ENCODE data around the gene ANKRD2.

DNA sequence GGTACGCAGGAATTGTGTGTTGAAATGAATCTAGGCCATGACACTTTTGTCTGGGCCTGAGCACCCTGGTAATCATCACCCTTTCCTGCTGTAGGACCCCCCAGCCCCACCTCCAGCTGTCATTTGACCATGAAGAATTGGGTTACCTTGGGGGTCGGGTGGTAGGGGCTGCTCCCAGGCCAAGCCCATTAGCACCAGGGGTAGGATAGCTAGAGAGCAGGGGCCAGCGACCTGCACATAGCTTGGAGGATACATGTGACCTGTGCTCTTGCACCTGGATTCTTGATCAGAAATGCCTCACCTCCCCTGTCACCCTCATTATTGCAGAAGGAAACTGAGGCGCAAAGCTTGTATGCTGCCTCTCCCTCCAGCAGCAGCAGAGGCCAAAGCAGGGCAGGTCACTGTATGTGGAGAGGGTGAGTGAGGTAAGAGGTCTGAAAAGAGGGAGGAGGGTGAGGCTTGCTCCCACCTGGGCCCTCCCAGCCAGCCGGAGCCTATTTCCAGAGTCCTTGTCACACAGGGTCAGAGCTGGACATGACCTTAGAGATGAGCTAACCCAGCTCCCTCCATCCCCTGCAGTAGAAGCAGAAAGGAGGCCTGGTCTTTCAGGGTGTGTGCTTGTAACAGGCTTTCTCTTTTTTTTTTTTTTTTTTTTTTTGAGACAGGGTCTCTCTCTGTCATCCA lies 35.3 kb upstream of the ANKRD2 start:
- TF ChIP-seq, protein P1, sequence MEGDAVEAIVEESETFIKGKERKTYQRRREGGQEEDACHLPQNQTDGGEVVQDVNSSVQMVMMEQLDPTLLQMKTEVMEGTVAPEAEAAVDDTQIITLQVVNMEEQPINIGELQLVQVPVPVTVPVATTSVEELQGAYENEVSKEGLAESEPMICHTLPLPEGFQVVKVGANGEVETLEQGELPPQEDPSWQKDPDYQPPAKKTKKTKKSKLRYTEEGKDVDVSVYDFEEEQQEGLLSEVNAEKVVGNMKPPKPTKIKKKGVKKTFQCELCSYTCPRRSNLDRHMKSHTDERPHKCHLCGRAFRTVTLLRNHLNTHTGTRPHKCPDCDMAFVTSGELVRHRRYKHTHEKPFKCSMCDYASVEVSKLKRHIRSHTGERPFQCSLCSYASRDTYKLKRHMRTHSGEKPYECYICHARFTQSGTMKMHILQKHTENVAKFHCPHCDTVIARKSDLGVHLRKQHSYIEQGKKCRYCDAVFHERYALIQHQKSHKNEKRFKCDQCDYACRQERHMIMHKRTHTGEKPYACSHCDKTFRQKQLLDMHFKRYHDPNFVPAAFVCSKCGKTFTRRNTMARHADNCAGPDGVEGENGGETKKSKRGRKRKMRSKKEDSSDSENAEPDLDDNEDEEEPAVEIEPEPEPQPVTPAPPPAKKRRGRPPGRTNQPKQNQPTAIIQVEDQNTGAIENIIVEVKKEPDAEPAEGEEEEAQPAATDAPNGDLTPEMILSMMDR (IDR thresholded peaks at IDR 0.05) = no peak
- TF ChIP-seq POLR2A (IDR thresholded peaks at IDR 0.05) (no peak), EP300 (IDR thresholded peaks at IDR 0.05) (no peak), POLR2AphosphoS5 (IDR thresholded peaks at IDR 0.05) (no peak)
